Sigmoid colon (tissue), 7 donors: Measurements from ENCODE around the gene SLC6A6. TPM values are rescaled to one million over a fixed set of nuclear protein-coding genes. Genes with fewer than 3 reads are reported as not detected.

Source experiments
- DNase-seq: peaks from one replicate; pipeline ENCODE4 v3.0.0-alpha.2; 2019
- H3K27ac ChIP-seq, 4 donors: fragments of 200-600 bp; sonication (generic); one replicate each; pipeline ENCODE4 v1.5.1; 2016 to 2019; ENCODE audit warnings: mild to moderate bottlenecking in 1 of 4
- H3K27me3 ChIP-seq, 3 donors: fragments of 200-600 bp; sonication (generic); one replicate each; pipeline ENCODE4 v1.5.1; 2019; ENCODE audit warnings: mild to moderate bottlenecking in 1 of 3
- H3K36me3 ChIP-seq, 4 donors: fragments of 200-600 bp; sonication (generic); one replicate each; pipeline ENCODE4 v1.5.1; 2016 to 2019
- H3K4me1 ChIP-seq, 4 donors: fragments of 200-600 bp; sonication (generic); one replicate each; pipeline ENCODE4 v1.5.1; 2017 to 2019
- H3K4me3 ChIP-seq, 4 donors: fragments of 200-600 bp; sonication (generic); one replicate each; pipeline ENCODE4 v1.5.1; 2017 to 2019; ENCODE audit warnings: mild to moderate bottlenecking in 2 of 4, moderate library complexity in 1 of 4
- H3K9me3 ChIP-seq, 4 donors: fragments of 200-600 bp in 3 of 4; sonication (generic) in 3 of 4; one replicate each; pipeline versions ENCODE4 v1.5.1 to v1.6.1; 2013 to 2019
- EP300 ChIP-seq, 4 donors: sonication (generic); formaldehyde crosslinking; IDR thresholded peaks; one replicate each; pipeline ENCODE4 v1.6.1; 2017; ENCODE audit warnings: antibody characterized with exemption in 4 of 4
- POLR2A ChIP-seq, 2 donors: fragments of 450-650 bp; IDR thresholded peaks; one replicate each; pipeline ENCODE4 v1.6.1; 2016; ENCODE audit warnings: antibody characterized with exemption in 2 of 2, mild to moderate bottlenecking in 2 of 2, moderate library complexity in 2 of 2
- POLR2AphosphoS5 ChIP-seq, 4 donors: sonication (generic); formaldehyde crosslinking; IDR thresholded peaks; one replicate each; pipeline ENCODE4 v1.6.1; 2017; ENCODE audit warnings: antibody characterized with exemption in 4 of 4
- WGBS, 2 donors: extraction: QIAGEN DNeasy Blood & Tissue Kit; methylation state at CpG; one replicate each; pipeline ENCODE4 v1.1.7; 2013; 5-methylcytosine and 5-hydroxymethylcytosine counted together
- intact Hi-C: fragments of 100-400 bp; cut with DNase I; formaldehyde crosslinking; loops from one replicate; pipeline ENCODE4 v1.15.1; 2023
- polyA plus RNA-seq, 3 donors: library from polyadenylated mRNA; stranded (reverse); fragments of 200-250 nt; gene quantifications; one replicate each; pipeline ENCODE4 v1.2.3, GENCODE V29; 2013
- total RNA-seq, 4 donors: library from RNA; depleted of rRNA; stranded (reverse); fragments of >200 nt; gene quantifications; one replicate each; pipeline ENCODE4 v1.1.0, GENCODE V29; 2016
- TF ChIP-seq, protein P1 (sequence below), 4 experiments: fragments of 450-650 bp in 3 of 4; fragments of 200-600 bp in 1 of 4; IDR thresholded peaks; one replicate each; pipeline ENCODE4 v1.5.1; 2016 to 2019; ENCODE audit warnings: antibody characterized with exemption in 4 of 4, mild to moderate bottlenecking in 3 of 4, moderate library complexity in 2 of 4
- donor health status: healthy with polysubstance abuse.
- donor health status: Bipolar disorder and iron deficiency.
- donor health status: healthy.

The SLC6A6 gene
- total and polyA plus RNA-seq, 7 donors, result 2.3 to 19.1 (median 8.4) TPM

DNA sequence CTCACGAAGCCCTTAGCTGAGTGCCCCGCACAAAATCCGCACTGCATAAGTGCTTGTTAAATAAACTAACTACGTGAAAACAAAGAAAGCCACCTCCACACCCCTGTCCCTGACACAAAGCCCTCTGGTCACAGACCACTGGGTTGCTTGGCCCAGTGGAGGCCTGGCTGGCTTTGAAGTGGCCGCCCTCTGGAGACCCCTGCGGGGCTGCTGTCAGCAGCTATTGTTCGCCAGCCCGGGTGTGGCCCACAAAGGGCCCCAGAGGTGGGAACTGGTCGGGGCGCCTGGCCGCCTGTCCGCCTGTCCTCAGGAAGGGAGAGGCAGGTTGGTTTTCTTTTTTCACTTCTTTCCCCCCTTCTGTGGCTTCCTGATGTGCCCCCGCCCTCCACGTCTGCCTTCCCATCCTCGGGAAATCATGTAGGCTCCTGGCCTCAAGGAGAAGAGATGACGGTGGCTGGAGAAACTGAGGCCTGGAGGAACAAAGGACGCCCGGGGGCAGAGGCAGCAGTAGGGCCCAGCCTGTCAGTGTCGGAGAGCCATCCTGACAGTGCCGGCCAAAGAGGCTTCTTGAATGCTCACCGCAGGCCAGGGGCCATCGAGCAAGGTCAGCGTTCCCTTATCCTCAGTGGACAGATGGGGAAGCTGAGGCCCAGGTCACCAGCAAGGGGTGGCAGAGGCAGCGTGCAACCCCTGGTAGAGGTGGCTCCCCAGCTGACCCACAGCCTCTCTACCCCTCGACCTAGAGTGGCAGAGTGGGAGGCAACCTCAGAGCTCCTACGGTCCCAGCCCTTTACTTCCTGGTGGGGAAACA, 61.1 kb downstream of the SLC6A6 start:
- 86 to 92% methylated on average over 26 of the region's 26 CpGs for WGBS, 2 donors
- H3K9me3 ChIP-seq, result no peaks in the 10 kb centered on the region
- H3K4me1 ChIP-seq, result peaks cover 0 to 19% (median 13%) of the 10 kb centered on the region in 4 donors
- H3K27me3 ChIP-seq, result no peaks in the 10 kb centered on the region
- no peak overlapping the region for H3K4me3 ChIP-seq
- TF ChIP-seq POLR2A (IDR thresholded peaks at IDR 0.05) (no peak), EP300 (IDR thresholded peaks at IDR 0.05) (no peak), POLR2AphosphoS5 (IDR thresholded peaks at IDR 0.05) (no peak)
- TF ChIP-seq, protein P1, sequence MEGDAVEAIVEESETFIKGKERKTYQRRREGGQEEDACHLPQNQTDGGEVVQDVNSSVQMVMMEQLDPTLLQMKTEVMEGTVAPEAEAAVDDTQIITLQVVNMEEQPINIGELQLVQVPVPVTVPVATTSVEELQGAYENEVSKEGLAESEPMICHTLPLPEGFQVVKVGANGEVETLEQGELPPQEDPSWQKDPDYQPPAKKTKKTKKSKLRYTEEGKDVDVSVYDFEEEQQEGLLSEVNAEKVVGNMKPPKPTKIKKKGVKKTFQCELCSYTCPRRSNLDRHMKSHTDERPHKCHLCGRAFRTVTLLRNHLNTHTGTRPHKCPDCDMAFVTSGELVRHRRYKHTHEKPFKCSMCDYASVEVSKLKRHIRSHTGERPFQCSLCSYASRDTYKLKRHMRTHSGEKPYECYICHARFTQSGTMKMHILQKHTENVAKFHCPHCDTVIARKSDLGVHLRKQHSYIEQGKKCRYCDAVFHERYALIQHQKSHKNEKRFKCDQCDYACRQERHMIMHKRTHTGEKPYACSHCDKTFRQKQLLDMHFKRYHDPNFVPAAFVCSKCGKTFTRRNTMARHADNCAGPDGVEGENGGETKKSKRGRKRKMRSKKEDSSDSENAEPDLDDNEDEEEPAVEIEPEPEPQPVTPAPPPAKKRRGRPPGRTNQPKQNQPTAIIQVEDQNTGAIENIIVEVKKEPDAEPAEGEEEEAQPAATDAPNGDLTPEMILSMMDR (IDR thresholded peaks at IDR 0.05), result no peak
- intact Hi-C loops, result loop anchor here (10.0 kb wide), 1 partner anchor 569 kb away; no protein-coding TSS in a partner anchor
- no peak overlapping the region for H3K27ac ChIP-seq
- H3K36me3 ChIP-seq, result peaks cover 0 to 9% (median 0%) of the 10 kb centered on the region in 4 donors
- no peak for DNase-seq

DNA sequence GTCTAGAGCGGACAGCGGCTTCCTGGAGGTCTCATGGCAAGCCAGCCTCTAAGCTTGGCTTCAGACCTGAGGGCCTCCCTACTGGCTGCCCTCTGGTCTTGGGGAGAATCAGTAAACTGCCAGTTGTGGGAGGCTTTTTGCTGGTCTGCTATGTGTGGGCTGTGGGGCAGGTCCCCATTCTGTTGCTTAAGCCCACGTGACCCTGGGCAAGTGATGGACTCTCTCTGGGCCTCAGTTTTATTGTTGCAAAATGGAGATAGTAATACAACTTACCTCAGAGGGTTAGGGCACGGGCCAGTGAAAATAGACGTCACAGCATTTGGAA, 61.7 kb downstream of the SLC6A6 start:
- H3K27me3 ChIP-seq, result no peaks in the 10 kb centered on the region
- H3K27ac ChIP-seq, result no peak overlapping the region
- peaks cover 0 to 19% (median 13%) of the 10 kb centered on the region in 4 donors for H3K4me1 ChIP-seq
- no peak for DNase-seq
- intact Hi-C loops, result loop anchor here (10.0 kb wide), 1 partner anchor 569 kb away; no protein-coding TSS in a partner anchor
- TF ChIP-seq EP300 (IDR thresholded peaks at IDR 0.05) (no peak), POLR2AphosphoS5 (IDR thresholded peaks at IDR 0.05) (no peak), POLR2A (IDR thresholded peaks at IDR 0.05) (no peak)
- TF ChIP-seq, protein P1 (IDR thresholded peaks at IDR 0.05), result no peak
- H3K4me3 ChIP-seq, result no peak overlapping the region
- no peaks in the 10 kb centered on the region for H3K9me3 ChIP-seq
- peaks cover 0 to 9% (median 0%) of the 10 kb centered on the region in 4 donors for H3K36me3 ChIP-seq
- 89 to 97% methylated on average over 5 of the region's 5 CpGs for WGBS, 2 donors

DNA sequence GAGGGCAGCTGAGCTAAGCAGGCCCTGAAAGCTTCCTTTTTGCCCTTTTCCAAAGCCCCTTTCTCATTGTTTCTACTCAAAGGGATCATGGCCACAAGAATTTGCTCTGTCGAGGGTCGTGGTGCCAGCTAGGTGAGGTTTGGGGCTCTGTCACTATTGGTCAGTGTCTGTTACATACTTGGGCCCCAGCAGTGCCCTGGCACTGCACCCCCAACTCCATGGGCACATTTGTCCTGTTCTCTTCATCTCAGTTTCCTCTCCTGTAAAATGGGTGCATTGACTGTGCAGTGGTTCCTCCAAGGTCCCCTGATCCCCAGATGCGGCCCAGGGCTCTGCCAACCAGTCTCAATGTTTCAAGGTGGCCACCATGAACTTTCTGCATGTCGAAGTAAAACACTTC, 62.1 kb downstream of the SLC6A6 start:
- Histone ChIP-seq H3K4me1 (peaks cover 0 to 19% (median 13%) of the 10 kb centered on the region in 4 donors), H3K27ac (no peak overlapping the region), H3K36me3 (peaks cover 0 to 9% (median 0%) of the 10 kb centered on the region in 4 donors), H3K9me3 (no peaks in the 10 kb centered on the region), H3K4me3 (no peak overlapping the region), H3K27me3 (no peaks in the 10 kb centered on the region)
- intact Hi-C loops, result loop anchor here (10.0 kb wide), 1 partner anchor 570 kb away; no protein-coding TSS in a partner anchor
- TF ChIP-seq POLR2AphosphoS5 (IDR thresholded peaks at IDR 0.05) (no peak), POLR2A (IDR thresholded peaks at IDR 0.05) (no peak), EP300 (IDR thresholded peaks at IDR 0.05) (no peak)
- TF ChIP-seq, protein P1 (IDR thresholded peaks at IDR 0.05), result no peak
- no peak for DNase-seq
- WGBS, 2 donors, result 94 to 97% methylated on average over 4 of the region's 4 CpGs

DNA sequence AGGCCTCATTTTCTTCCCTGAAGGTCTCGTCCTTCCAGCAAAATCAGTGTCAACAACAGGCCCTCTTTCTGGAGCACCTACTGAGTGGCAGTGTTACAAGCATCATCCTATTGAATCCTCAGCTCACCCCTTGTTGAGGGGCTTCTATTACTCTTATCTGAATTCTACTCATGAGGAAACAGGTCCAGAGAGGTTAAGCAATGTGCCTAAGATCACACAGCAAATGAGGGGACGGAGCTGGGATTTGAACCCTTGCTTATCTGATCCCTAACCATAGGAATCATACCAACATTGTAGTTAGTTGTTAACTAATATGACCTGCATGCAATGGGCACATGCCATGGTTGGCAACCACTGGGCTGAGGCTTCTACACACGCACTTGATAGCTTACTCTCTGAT, 63.0 kb downstream of the SLC6A6 start:
- H3K27me3 ChIP-seq, result no peaks in the 10 kb centered on the region
- intact Hi-C loops, result loop anchor here (10.0 kb wide), 1 partner anchor 571 kb away; no protein-coding TSS in a partner anchor
- WGBS, 2 donors, result 93 to 97% methylated on average over 3 of the region's 3 CpGs
- TF ChIP-seq POLR2AphosphoS5 (IDR thresholded peaks at IDR 0.05) (no peak), POLR2A (IDR thresholded peaks at IDR 0.05) (no peak), EP300 (IDR thresholded peaks at IDR 0.05) (no peak)
- TF ChIP-seq, protein P1 (IDR thresholded peaks at IDR 0.05), result no peak
- peaks cover 0 to 16% (median 12%) of the 10 kb centered on the region in 4 donors for H3K4me1 ChIP-seq
- no peaks in the 10 kb centered on the region for H3K9me3 ChIP-seq
- no peak overlapping the region for H3K27ac ChIP-seq
- H3K36me3 ChIP-seq, result peaks cover 0 to 9% (median 0%) of the 10 kb centered on the region in 4 donors
- DNase-seq, result no peak
- H3K4me3 ChIP-seq, result no peak overlapping the region
